ENCODE measurements around the gene SNAP47.

SNAP47 gene

GRCh38 chr1:227732586-227733308 is 2.5 kb upstream of the SNAP47 start:
- no peak for DNase-seq

GRCh38 chr1:227733309-227733705 is 1.9 kb upstream of the SNAP47 start:
- DNase-seq: no peak

GRCh38 chr1:227733751-227734545 is 1.3 kb upstream of the SNAP47 start:
- no peak for DNase-seq

- no peak for DNase-seq
Measured at GRCh38 chr1:227734546-227734855, 734 bp upstream of the SNAP47 start.

GRCh38 chr1:227735539-227736285 is 477 bp downstream of the SNAP47 start:
- no peak for DNase-seq

GRCh38 chr1:227736814-227737432 is 1.7 kb downstream of the SNAP47 start:
- DNase-seq: no peak

- DNase-seq: no peak
Measured at GRCh38 chr1:227738820-227739219, 3.6 kb downstream of the SNAP47 start.

- DNase-seq: no peak
Measured at GRCh38 chr1:227739636-227740035, 4.4 kb downstream of the SNAP47 start.

- no peak for DNase-seq
Measured at GRCh38 chr1:227740401-227740960, 5.2 kb downstream of the SNAP47 start.

GRCh38 chr1:227741166-227741870 is 6.1 kb downstream of the SNAP47 start:
- DNase-seq: no peak

GRCh38 chr1:227742738-227743715 is 7.8 kb downstream of the SNAP47 start:
- DNase-seq: no peak

- DNase-seq: no peak
Measured at GRCh38 chr1:227744668-227745067, 9.4 kb downstream of the SNAP47 start.

- no peak for DNase-seq
Measured at GRCh38 chr1:227745568-227746265, 10.5 kb downstream of the SNAP47 start.

- DNase-seq: no peak
Measured at GRCh38 chr1:227746676-227747075, 11.4 kb downstream of the SNAP47 start.

GRCh38 chr1:227747382-227747781 is 12.1 kb downstream of the SNAP47 start:
- no peak for DNase-seq

GRCh38 chr1:227747948-227748495 is 12.8 kb downstream of the SNAP47 start:
- no peak for DNase-seq

GRCh38 chr1:227748496-227749182 is 13.4 kb downstream of the SNAP47 start:
- DNase-seq: no peak

- DNase-seq: no peak
Measured at GRCh38 chr1:227749225-227749624, 14.0 kb downstream of the SNAP47 start.

GRCh38 chr1:227749916-227750710 is 14.9 kb downstream of the SNAP47 start:
- no peak for DNase-seq
